Lower lobe of right lung (tissue), 2 donors: Measurements from ENCODE around the gene SLAMF8. TPM values are rescaled to one million over a fixed set of nuclear protein-coding genes. Genes with fewer than 3 reads are reported as not detected.

Experiments used
- ATAC-seq, 2 donors: fragments of 200-7000 bp; cut with Tn5 transposase; one replicate each; pipeline ENCODE4 v1.9.1; 2020 to 2022; ENCODE audit warnings: mild to moderate bottlenecking in 2 of 2, moderate library complexity in 2 of 2
- DNase-seq: peaks from one replicate; pipeline ENCODE4 v3.0.0-alpha.2; 2020
- H3K27ac ChIP-seq: fragments of 200-600 bp; one replicate; pipeline ENCODE4 v1.8.0; 2022
- H3K27me3 ChIP-seq: fragments of 200-600 bp; one replicate; pipeline ENCODE4 v1.8.0; 2022; ENCODE audit warnings: low read depth
- H3K36me3 ChIP-seq: fragments of 200-600 bp; one replicate; pipeline ENCODE4 v1.8.0; 2022; ENCODE audit warnings: mild to moderate bottlenecking
- H3K4me1 ChIP-seq: fragments of 200-600 bp; one replicate; pipeline ENCODE4 v1.8.0; 2022
- H3K4me3 ChIP-seq: fragments of 200-600 bp; one replicate; pipeline ENCODE4 v1.8.0; 2022; ENCODE audit warnings: mild to moderate bottlenecking
- H3K9me3 ChIP-seq: fragments of 200-600 bp; one replicate; pipeline ENCODE4 v1.8.0; 2022
- intact Hi-C: fragments of 100-400 bp; cut with DNase I; formaldehyde crosslinking; loops from one replicate; pipeline ENCODE4 v1.11.0; 2022
- total RNA-seq: library from RNA; stranded (reverse); fragmentation: NEBNext Ultra II Directional; extraction: Animal tissue kit (Norgen Biotek cat#: 25700); gene quantifications from one replicate; pipeline ENCODE4 v1.2.1, GENCODE V29; 2021
- TF ChIP-seq, protein P1 (sequence below): fragments of 200-600 bp; IDR thresholded peaks from one replicate; pipeline ENCODE4 v1.8.0; 2022; ENCODE audit warnings: antibody characterized with exemption, mild to moderate bottlenecking
- donor health status: DM: no; HTN: yes; CAD: no; lungs with severe emphysema.

Gene SLAMF8
- total RNA-seq, 1 donor from 2014 or later: 51.2 TPM

DNA sequence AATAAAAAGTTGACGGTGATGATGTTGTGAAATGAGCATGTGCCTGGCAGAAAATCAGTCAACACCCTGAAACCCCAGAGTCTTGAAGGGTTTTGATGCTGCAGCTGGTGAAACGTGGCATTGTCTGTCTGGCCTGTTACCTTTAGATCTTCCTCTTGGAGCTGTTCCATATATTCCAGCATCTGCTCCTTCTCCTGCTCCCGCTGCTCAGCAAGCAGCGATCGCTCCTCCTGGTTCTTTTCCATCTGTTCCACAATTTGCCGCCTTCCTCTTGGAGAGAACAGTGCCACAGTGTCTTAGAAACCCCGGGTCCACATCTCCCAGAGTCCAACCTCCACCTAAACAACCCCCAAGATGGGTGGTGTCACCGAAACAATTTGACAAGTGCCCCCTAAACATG is 57.6 kb downstream of the SLAMF8 start:
- peaks cover 13% of the 10 kb centered on the region for H3K4me1 ChIP-seq
- H3K4me3 ChIP-seq: no peak overlapping the region
- no peaks in the 10 kb centered on the region for H3K27me3 ChIP-seq
- TF ChIP-seq, protein P1, sequence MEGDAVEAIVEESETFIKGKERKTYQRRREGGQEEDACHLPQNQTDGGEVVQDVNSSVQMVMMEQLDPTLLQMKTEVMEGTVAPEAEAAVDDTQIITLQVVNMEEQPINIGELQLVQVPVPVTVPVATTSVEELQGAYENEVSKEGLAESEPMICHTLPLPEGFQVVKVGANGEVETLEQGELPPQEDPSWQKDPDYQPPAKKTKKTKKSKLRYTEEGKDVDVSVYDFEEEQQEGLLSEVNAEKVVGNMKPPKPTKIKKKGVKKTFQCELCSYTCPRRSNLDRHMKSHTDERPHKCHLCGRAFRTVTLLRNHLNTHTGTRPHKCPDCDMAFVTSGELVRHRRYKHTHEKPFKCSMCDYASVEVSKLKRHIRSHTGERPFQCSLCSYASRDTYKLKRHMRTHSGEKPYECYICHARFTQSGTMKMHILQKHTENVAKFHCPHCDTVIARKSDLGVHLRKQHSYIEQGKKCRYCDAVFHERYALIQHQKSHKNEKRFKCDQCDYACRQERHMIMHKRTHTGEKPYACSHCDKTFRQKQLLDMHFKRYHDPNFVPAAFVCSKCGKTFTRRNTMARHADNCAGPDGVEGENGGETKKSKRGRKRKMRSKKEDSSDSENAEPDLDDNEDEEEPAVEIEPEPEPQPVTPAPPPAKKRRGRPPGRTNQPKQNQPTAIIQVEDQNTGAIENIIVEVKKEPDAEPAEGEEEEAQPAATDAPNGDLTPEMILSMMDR: no peak
- intact Hi-C loops: no loop called here
- ATAC-seq (no peak), DNase-seq (no peak)
- no peak overlapping the region for H3K27ac ChIP-seq
- no peaks in the 10 kb centered on the region for H3K9me3 ChIP-seq
- H3K36me3 ChIP-seq: no peaks in the 10 kb centered on the region

Other genes starting within 250 kb of the SLAMF8 start
- not detected for gene APCS, start 239.0 kb upstream of the SLAMF8 start, total RNA-seq
- not detected for gene CRP, start 112.3 kb upstream of the SLAMF8 start, total RNA-seq
- gene DUSP23, start 45.9 kb upstream of the SLAMF8 start, total RNA-seq: 55.5 TPM
- 2.3 TPM for gene FCRL6, start 24.5 kb upstream of the SLAMF8 start, total RNA-seq
- gene VSIG8, start 35.8 kb downstream of the SLAMF8 start, total RNA-seq: 0.35 TPM
- gene CFAP45, start 73.3 kb downstream of the SLAMF8 start, total RNA-seq: 10.2 TPM
- 451 TPM for gene TAGLN2, start 98.6 kb downstream of the SLAMF8 start, total RNA-seq
- 2.0 TPM for gene IGSF9, start 118.7 kb downstream of the SLAMF8 start, total RNA-seq
- gene SLAMF9, start 127.4 kb downstream of the SLAMF8 start, total RNA-seq: not detected
- gene PIGM, start 205.1 kb downstream of the SLAMF8 start, total RNA-seq: 6.9 TPM
- gene KCNJ10, start 243.3 kb downstream of the SLAMF8 start, total RNA-seq: 0.15 TPM